Spinal cord (tissue), 10 donors: ENCODE data around the gene MFAP3L. TPM values are rescaled to one million over a fixed set of nuclear protein-coding genes. Genes with fewer than 3 reads are reported as not detected.

Source experiments
- DNase-seq, 6 donors: peaks; one replicate each; pipeline versions ENCODE4 v3.0.0 to v3.0.0-alpha.2; 2013 to 2015; ENCODE audit warnings: low spot score in 6 of 6, low read depth in 4 of 6
- H3K27ac ChIP-seq: one replicate; pipeline ENCODE4 v1.5.1; 2013; ENCODE audit warnings: low read depth, low read length, control low read depth
- H3K27me3 ChIP-seq: one replicate; pipeline ENCODE4 v1.6.1; 2013; ENCODE audit warnings: low read length; ENCODE audit not compliant: control insufficient read depth, insufficient read depth
- H3K36me3 ChIP-seq: one replicate; pipeline ENCODE4 v1.6.1; 2013; ENCODE audit warnings: low read length; ENCODE audit not compliant: control insufficient read depth, insufficient read depth
- H3K4me1 ChIP-seq: one replicate; pipeline ENCODE4 v1.6.1; 2013; ENCODE audit warnings: low read length; ENCODE audit not compliant: control insufficient read depth, insufficient read depth
- H3K4me3 ChIP-seq: one replicate; pipeline ENCODE4 v1.5.1; 2013; ENCODE audit warnings: low read depth, low read length, control low read depth
- H3K9me3 ChIP-seq: one replicate; pipeline ENCODE4 v1.6.1; 2013; ENCODE audit warnings: low read length; ENCODE audit not compliant: control insufficient read depth, insufficient read depth
- WGBS: methylation state at CpG from one replicate; pipeline ENCODE4 v1.1.5; 2013; ENCODE audit warnings: missing lambda C conversion rate; ENCODE audit not compliant: insufficient coverage; 5-methylcytosine and 5-hydroxymethylcytosine counted together
- polyA plus RNA-seq, 2 donors: library from polyadenylated mRNA; unstranded; fragments of 120-200 nt; gene quantifications; one replicate each; pipeline ENCODE4 v1.2.1, GENCODE V29; 2013; ENCODE audit not compliant: insufficient read length in 2 of 2
- total RNA-seq, 2 donors: library from RNA; depleted of rRNA in 1 of 2; stranded (reverse); fragments of 120-200 nt in 1 of 2; fragments of >200 nt in 1 of 2; gene quantifications; one replicate each; pipeline versions ENCODE4 v1.2.3 to v1.2.4, GENCODE V29; 2013 to 2014
- donor health status: healthy.

MFAP3L gene
- total and polyA plus RNA-seq, 4 donors = 18.2 to 34.4 (median 22.8) TPM

DNA sequence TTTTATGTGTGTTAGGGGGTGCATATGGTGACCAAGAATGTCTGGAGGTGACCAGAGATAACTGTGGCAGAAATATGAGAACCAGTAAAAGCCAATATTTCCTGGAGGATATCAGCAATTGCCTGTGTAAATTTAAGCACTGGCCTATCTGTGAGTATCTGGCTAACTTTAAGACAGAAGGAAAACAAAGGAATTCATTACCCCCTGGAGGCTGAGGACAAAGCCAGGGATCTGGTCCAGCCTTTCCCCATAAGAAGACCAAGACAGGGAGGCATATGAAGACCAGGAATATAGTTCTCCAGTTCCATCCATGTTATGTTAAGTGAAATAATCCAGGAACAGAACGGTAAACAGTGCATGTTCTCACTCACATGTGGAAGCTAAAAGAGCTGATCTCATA, 49.2 kb downstream of the MFAP3L start:
- 100% methylated on average over 1 of the region's 1 CpG for WGBS
- DNase-seq = no peak
- Histone ChIP-seq H3K27ac (no peak overlapping the region), H3K4me1 (peaks cover 8% of the 10 kb centered on the region), H3K27me3 (no peaks in the 10 kb centered on the region), H3K4me3 (no peak overlapping the region), H3K9me3 (no peaks in the 10 kb centered on the region), H3K36me3 (no peaks in the 10 kb centered on the region)

DNA sequence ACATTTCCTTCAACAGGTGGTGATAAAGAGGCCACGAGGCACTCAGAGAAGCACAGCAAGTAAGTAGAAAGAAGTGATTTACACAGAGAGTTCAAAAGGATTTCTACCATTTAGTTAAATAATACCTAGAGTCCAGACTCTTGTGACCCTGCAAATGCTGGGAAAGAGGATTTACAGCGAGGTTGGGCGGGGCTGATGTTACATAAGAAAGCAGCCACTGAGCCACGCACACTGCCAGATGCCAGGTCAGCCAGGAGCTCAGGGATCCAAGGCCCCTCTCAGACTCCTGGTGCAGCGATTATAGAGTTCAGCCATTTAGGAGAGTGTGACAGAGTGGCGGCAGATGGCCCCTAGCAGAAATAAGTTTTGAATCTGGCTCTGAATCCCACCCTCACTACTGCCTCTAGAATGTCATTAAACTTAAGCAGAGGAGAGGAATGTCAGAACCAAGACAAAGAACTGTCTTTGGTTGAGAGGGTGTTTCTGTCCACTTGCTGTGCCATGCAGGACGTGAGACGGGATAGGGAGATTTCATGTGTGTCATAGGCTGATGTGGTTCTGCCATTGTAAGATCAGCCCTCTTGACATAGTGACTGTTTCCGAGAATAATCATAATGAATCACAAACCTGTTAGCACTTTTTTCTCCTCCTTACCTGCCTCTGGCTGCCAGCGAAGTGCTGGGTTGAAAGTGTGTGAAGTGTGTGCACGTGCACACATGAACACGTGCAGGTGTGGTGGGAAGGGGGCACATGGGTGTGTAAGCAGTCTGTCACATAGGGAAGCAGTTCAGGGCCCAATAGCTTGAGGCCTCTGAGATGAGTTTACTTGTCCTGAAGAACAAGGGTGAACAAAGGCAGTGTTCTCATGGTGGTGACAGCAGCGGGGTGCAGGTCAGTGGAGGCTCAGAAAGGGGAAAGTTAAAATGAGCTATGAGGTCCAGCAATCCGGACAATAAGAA, 50.1 kb downstream of the MFAP3L start:
- no peak for DNase-seq
- WGBS = 86% methylated on average over 7 of the region's 14 CpGs

DNA sequence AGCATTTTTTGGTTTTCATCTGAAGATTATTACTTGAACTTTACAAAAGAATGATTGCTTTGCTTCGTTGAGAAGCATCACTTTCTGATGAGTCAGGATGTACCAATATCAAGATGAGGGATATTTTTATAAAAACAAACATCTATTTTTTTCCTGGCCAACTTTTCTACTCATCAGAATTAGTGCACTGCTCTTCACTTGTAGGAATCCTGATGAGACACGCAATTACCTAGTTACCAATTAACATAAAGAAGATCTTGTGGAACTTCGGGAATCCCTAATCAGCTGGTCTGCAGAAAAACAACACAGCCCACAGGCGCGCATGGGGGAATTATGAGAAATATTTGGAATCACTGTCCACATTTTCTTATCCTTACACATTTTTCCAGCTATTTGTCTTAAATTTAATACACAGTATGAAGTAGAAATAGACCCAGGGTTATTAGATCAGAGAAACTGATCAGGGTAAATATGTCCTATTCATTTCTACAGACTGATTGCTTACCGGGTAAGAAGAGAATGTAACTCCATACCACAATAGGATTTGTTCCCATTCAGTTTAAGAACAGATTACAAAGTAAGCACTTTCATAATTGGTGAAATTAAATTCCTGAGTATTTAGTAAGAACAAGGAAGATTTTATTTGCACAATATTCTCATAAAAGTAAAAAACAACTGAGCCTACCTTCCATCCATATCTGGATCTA, 50.9 kb downstream of the MFAP3L start:
- no peak for DNase-seq
- Histone ChIP-seq H3K4me3 (no peak overlapping the region), H3K36me3 (no peaks in the 10 kb centered on the region), H3K27me3 (no peaks in the 10 kb centered on the region), H3K9me3 (no peaks in the 10 kb centered on the region), H3K4me1 (peaks cover 10% of the 10 kb centered on the region), H3K27ac (no peak overlapping the region)
- WGBS = 100% methylated on average over 1 of the region's 6 CpGs

More for the DNA sequence above, 50.1 kb downstream of the MFAP3L start:
- no peak overlapping the region for H3K4me3 ChIP-seq
- H3K9me3 ChIP-seq = no peaks in the 10 kb centered on the region
- no peak overlapping the region for H3K27ac ChIP-seq
- H3K36me3 ChIP-seq = no peaks in the 10 kb centered on the region
- no peaks in the 10 kb centered on the region for H3K27me3 ChIP-seq
- peaks cover 10% of the 10 kb centered on the region for H3K4me1 ChIP-seq

DNA sequence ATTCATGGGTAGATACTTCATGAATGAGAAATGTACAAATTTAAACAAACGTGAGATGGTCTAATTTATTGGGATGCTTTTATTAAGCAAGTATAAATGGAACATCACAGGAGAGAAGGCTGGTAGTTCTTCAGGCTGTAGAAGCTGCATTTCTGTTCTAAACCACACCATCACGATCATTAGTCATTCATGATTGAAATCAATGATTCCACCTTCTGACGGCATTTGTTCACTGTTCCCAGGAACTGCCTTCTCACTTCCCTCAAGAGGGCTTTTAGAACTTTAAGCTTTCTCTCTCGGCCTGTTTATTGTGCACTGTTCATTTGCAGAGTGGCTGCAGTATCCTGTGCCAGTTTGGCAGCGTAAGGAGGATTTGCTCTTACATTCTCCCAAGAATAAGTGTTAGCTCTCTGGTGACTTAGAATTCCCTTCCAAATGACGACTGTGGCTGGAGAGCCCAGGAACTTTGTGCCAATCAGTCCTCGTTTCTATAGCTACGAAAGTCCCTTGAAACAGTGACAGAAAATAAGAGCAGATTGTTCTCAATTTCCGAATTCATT, 54.7 kb downstream of the MFAP3L start:
- Histone ChIP-seq H3K9me3 (no peaks in the 10 kb centered on the region), H3K4me3 (no peak overlapping the region), H3K27ac (peak overlapping the region; percentile 43), H3K4me1 (peaks cover 10% of the 10 kb centered on the region), H3K27me3 (no peaks in the 10 kb centered on the region), H3K36me3 (no peaks in the 10 kb centered on the region)
- DNase-seq = peak; percentile 43 to 89 (median 69)
- WGBS = 37% methylated on average over 3 of the region's 9 CpGs

DNA sequence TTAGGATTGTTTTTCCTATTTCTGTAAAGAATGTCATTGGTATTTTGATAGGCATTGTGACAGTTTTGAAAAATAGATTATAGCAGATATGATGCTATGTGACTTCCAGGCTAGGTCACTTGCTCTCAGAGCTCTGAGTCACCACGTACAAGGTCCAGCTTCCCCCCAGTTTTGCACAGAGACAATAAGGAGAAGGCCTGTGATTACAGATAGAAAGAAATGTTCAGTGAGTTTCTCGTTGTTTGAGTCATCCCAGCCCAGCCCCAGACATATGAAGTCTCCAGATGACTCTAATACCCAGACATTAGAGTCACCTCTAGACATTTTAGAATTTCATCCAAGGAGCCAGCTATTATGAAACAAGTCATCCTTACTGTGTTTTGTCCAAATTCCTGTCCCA, 57.2 kb downstream of the MFAP3L start:
- no peak overlapping the region for H3K4me3 ChIP-seq
- WGBS = 100% methylated on average over 1 of the region's 2 CpGs
- DNase-seq = no peak
- no peaks in the 10 kb centered on the region for H3K36me3 ChIP-seq
- H3K27me3 ChIP-seq = no peaks in the 10 kb centered on the region
- H3K9me3 ChIP-seq = no peaks in the 10 kb centered on the region
- peaks cover 6% of the 10 kb centered on the region for H3K4me1 ChIP-seq
- no peak overlapping the region for H3K27ac ChIP-seq

DNA sequence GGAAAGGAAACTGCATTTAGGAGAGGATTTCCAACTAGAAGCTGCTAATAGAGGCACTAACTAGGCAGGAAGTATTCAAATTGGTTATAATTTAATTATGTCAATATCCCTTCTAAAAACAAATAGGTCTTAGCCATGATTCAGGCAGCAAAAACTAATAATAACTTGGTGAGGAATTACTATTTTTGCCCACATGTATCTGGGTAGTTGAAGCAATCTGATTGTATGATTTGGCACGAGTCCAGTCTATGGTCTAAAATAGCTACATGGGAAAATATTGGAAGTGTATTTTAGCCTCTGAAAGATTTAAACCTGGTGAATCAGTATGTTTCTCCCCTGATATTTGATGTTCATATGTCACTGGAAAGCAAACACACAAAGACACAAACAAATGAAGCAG, 62.2 kb downstream of the MFAP3L start:
- H3K36me3 ChIP-seq = no peaks in the 10 kb centered on the region
- WGBS = 100% methylated on average over 1 of the region's 1 CpG
- H3K27ac ChIP-seq = no peak overlapping the region
- H3K4me1 ChIP-seq = no peaks in the 10 kb centered on the region
- H3K27me3 ChIP-seq = no peaks in the 10 kb centered on the region
- H3K4me3 ChIP-seq = no peak overlapping the region
- no peaks in the 10 kb centered on the region for H3K9me3 ChIP-seq
- peak in 2 of 6 donors; percentile 13 to 23 for DNase-seq

DNA sequence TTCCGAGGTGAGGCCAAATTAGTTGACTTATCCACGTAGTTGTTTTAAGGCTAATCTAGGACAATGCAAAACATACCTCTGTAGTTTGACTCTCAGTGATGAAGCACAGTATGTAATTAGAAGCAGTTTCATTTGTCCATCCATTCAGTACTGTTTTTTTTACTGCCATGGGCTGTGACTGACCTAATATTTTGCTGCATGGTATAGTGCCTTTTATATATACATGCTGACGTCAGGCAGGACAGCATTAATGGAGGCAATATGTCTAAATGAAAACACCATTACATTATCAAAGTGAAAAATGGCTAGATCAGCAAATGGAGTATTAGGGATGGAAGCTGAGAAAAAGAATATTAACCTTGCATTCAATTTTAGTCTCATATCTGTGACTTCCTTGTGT, 66.9 kb downstream of the MFAP3L start:
- Histone ChIP-seq H3K36me3 (no peaks in the 10 kb centered on the region), H3K9me3 (no peaks in the 10 kb centered on the region), H3K27ac (no peak overlapping the region), H3K4me3 (no peak overlapping the region), H3K4me1 (peaks cover 8% of the 10 kb centered on the region), H3K27me3 (no peaks in the 10 kb centered on the region)
- DNase-seq = peak in 1 of 6 donors; percentile 17
- 100% methylated on average over 1 of the region's 3 CpGs for WGBS

DNA sequence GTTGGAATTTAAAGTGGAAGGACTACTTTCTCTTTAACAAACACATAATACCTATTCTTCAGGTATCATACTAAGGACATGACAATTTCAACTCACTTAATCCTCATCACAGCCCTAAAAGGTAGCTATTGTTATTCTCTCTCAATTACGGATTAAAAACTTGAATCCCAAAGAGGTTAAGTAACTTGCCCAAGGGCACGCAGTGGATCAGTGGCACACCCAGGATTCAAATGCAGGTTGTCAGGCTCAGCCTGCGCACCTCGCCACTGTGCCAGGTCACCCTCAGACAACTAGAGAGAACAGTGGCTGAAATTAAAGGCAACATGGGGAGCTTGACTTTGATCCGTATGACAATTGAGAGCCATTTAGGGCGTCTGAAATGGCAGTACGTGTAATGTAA, 67.6 kb downstream of the MFAP3L start:
- Histone ChIP-seq H3K4me1 (peaks cover 8% of the 10 kb centered on the region), H3K36me3 (no peaks in the 10 kb centered on the region), H3K27me3 (no peaks in the 10 kb centered on the region), H3K9me3 (no peaks in the 10 kb centered on the region), H3K4me3 (no peak overlapping the region), H3K27ac (no peak overlapping the region)
- DNase-seq = no peak
- 82% methylated on average over 5 of the region's 7 CpGs for WGBS

DNA sequence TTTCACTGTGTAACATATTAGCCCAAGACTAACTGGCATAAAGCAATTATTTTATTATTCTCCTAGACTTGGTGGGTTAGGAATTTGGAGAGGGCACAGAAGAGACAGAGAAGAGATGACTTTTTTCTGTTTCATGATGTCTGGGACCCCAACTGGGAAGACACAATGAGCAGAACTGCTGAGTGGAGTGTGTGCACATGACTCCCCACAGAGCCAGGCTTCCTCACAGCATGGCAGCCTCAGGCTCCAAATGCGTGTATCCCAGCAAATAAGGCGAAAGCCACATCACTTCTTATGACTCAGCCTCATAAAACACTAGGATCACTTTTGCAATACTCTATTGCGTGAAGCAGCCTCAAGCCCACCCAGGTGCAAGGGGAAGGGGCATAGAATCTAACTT, 68.4 kb downstream of the MFAP3L start:
- Histone ChIP-seq H3K4me3 (no peak overlapping the region), H3K27me3 (no peaks in the 10 kb centered on the region), H3K4me1 (peaks cover 8% of the 10 kb centered on the region), H3K36me3 (no peaks in the 10 kb centered on the region), H3K9me3 (no peaks in the 10 kb centered on the region), H3K27ac (no peak overlapping the region)
- DNase-seq = no peak
- WGBS = 43% methylated on average over 1 of the region's 3 CpGs
